HG02798 (cell line): ENCODE measurements around the gene TULP4.
"Not testable (repeated sequence)": the region's sequence is repeated elsewhere in the genome, so short reads cannot be mapped to it uniquely, and the experiment has no call there.

Experiments used
- ATAC-seq: cut with Tn5 transposase; IDR thresholded peaks from one replicate; pipeline ENCODE4 v1.9.1; 2021; ENCODE audit warnings: mild to moderate bottlenecking; ENCODE audit not compliant: unreplicated experiment, poor library complexity

Gene TULP4

GRCh38 chr6:158295976-158296853 is 16.1 kb upstream of the TULP4 start:
- not testable (repeated sequence) for ATAC-seq

- not testable (repeated sequence) for ATAC-seq
These were observed 15.4 kb upstream of the TULP4 start for GRCh38 chr6:158296854-158297324.

- not testable (repeated sequence) for ATAC-seq
These were observed 14.6 kb upstream of the TULP4 start for GRCh38 chr6:158297657-158298056.

GRCh38 chr6:158300306-158301143 is 11.7 kb upstream of the TULP4 start:
- ATAC-seq: not testable (repeated sequence)

GRCh38 chr6:158301561-158301960 is 10.7 kb upstream of the TULP4 start:
- ATAC-seq: not testable (repeated sequence)

- ATAC-seq: not testable (repeated sequence)
These were observed 10.0 kb upstream of the TULP4 start for GRCh38 chr6:158302195-158302796.

- no peak for ATAC-seq
These were observed 9.0 kb upstream of the TULP4 start for GRCh38 chr6:158303210-158303731.

GRCh38 chr6:158304254-158304653 is 8.0 kb upstream of the TULP4 start:
- ATAC-seq: no peak

GRCh38 chr6:158309814-158310213 is 2.5 kb upstream of the TULP4 start:
- ATAC-seq: no peak

- no peak for ATAC-seq
These were observed 1.1 kb upstream of the TULP4 start for GRCh38 chr6:158311193-158311592.

- ATAC-seq: no peak
These were observed 639 bp upstream of the TULP4 start for GRCh38 chr6:158311626-158312025.

- no peak for ATAC-seq
These were observed 570 bp downstream of the TULP4 start for GRCh38 chr6:158312672-158313397.

- peak; percentile 63 for ATAC-seq
These were observed 1.7 kb downstream of the TULP4 start for GRCh38 chr6:158313989-158314388.

GRCh38 chr6:158314737-158315136 is 2.5 kb downstream of the TULP4 start:
- no peak for ATAC-seq

GRCh38 chr6:158316022-158316421 is 3.8 kb downstream of the TULP4 start:
- no peak for ATAC-seq

GRCh38 chr6:158321960-158322359 is 9.7 kb downstream of the TULP4 start:
- ATAC-seq: no peak

GRCh38 chr6:158322400-158322723 is 10.1 kb downstream of the TULP4 start:
- no peak for ATAC-seq

GRCh38 chr6:158322724-158323560 is 10.7 kb downstream of the TULP4 start:
- peak; percentile 75 for ATAC-seq

GRCh38 chr6:158323561-158323958 is 11.3 kb downstream of the TULP4 start:
- ATAC-seq: peak; percentile 34
